ENCODE results near the gene ARHGEF28.

GRCh38 chr5:73825736-73826135 is 199.7 kb downstream of the ARHGEF28 start:
- TF ChIP-seq POLR2AphosphoS5 (IDR thresholded peaks at IDR 0.05): no peak
- TF ChIP-seq, protein P1, sequence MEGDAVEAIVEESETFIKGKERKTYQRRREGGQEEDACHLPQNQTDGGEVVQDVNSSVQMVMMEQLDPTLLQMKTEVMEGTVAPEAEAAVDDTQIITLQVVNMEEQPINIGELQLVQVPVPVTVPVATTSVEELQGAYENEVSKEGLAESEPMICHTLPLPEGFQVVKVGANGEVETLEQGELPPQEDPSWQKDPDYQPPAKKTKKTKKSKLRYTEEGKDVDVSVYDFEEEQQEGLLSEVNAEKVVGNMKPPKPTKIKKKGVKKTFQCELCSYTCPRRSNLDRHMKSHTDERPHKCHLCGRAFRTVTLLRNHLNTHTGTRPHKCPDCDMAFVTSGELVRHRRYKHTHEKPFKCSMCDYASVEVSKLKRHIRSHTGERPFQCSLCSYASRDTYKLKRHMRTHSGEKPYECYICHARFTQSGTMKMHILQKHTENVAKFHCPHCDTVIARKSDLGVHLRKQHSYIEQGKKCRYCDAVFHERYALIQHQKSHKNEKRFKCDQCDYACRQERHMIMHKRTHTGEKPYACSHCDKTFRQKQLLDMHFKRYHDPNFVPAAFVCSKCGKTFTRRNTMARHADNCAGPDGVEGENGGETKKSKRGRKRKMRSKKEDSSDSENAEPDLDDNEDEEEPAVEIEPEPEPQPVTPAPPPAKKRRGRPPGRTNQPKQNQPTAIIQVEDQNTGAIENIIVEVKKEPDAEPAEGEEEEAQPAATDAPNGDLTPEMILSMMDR (IDR thresholded peaks at IDR 0.05): no peak

Measured in upper lobe of left lung (tissue), 4 donors.